GM18526 (cell line): ENCODE data around the gene SUGP1.

Experiments used
- POLR2A ChIP-seq: IDR thresholded peaks from 3 replicates; pipeline ENCODE4 v1.6.1; 2011; ENCODE audit not compliant: insufficient read length; ENCODE audit errors: extremely low read depth

The SUGP1 gene

DNA sequence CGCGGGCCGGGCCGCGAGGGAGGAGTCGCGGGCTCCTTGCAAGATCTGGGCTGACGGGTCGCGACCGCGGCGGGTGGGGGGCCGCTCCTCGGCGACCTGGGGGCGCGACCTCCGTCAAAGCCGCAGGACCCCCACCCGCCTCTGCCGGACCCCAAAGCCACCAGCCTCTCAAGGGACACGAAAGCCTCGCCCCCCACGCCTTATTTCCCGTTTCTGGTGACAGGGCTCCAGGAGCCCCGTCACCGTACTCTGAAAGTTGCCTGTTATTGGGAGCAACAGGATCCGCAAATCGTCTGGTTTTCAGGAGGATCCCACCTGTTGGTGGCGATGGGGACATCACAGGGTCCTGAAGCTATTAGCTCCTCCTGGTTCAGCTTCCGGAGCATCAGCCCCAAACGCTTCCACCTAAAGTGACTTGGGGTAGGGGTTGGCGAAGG, 850 bp upstream of the SUGP1 start:
- no peak for TF ChIP-seq POLR2A

DNA sequence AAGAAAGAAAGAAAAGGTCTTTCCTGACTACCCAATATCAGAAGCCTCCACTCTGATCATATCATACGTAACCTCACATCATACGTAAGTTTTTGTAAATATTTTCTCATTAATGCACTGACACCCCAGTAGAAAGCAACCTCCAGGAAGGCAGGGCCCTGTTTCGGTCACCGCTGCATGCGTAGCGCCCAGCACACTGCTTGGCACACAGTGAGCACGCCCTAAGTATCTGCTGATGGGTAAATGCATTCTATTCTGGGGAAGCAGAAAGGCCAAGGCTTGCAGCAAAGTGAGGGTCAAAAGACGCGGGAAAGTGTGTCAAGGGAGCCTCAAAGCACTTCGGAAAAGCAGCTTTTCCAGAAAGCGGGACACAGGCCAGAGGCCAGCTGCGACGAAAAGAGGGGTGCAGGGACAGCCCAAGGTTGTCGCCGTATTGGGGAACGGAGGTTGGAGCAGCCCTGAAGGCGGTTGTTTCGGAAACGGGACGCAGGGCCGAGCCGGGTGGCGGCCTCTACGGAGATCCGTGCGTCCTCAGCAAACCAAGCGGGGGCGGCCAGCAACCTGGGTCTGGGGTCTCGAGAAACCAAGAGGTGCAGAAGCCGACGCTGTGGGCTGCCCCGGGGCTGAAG, 463 bp downstream of the SUGP1 start:
- no peak for TF ChIP-seq POLR2A

GRCh38 chr19:19316082-19316481, 4.2 kb downstream of the SUGP1 start:
- TF ChIP-seq POLR2A = no peak

DNA sequence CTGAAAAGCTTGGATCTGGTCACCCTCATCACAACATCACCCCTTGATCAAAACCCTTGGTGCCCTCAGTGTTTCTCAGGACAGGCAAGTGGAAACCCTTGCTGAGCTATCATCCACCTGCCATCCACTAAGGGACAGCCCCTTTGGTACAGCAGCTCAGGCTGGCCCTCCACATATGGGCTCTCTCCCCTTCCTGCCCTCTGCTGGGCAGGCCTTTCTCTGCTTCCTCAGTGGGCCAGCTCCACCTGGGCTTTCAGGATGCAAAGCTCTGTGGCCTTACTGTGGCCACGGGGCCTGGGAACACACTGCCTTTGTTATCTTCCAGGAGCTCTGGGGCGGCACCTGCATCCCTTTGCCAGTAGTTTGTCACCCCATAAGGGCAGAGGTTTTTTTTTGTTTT, 4.9 kb downstream of the SUGP1 start:
- TF ChIP-seq POLR2A = no peak

DNA sequence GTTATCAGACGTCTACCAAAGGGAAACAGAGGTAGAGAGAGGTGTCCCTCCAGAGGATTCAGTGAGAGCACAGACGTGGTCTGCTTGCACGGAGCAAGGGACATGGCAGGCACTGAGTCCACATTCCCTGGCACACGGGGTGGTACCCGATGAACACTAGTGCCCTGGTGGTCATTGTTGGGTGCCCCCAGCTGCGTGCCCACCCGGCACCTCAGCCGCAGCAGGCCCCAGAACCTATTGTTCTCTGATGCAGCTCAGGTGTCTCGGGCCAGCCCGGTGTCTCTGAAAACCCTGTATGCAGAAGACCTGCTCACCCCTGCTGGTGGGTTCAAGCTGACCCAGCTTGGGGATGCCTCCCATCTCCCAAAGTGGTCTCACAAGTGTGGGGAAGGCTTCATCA, 11.9 kb downstream of the SUGP1 start:
- TF ChIP-seq POLR2A = no peak

- TF ChIP-seq POLR2A = no peak
Observed at GRCh38 chr19:19306191-19306590, 14.1 kb downstream of the SUGP1 start.

DNA sequence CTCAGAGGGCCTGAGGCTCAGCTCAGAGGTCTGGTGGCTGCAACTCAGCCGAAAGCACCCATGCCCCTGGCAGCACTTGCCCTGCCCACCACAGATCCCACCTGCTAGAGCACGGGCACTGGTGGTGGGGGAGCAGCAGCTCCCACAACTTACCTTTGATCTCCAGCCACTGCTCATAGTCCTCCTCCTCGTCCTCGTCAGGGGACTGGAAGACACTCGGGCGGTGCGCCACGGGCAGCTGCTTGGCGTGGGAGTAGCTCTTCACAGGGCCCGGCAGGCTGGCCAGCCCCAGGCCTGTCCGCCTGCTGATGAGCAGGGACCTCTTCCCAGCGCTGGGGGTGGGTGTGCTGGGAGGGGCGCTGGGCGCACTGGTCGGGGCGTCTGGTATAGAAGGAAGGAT, 14.6 kb downstream of the SUGP1 start:
- no peak for TF ChIP-seq POLR2A

DNA sequence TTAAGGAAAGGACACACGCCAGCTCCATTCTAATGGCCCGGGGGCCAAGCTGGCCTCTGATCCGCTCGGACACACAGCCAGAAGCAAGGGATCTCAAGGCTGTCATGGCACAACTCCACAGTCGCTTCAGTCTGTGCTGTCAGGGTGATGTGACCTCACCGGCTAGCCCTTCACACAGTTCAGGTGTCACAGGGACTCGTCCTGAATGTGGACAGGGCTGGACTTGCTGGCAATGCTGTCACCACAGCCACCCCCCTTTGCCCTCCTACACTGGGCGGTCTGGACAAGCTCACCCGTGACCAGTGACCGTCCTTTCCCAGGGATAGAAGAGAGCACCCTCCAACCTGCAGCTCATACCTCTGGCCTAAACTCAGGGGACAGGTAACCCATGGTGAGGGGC, 15.2 kb downstream of the SUGP1 start:
- TF ChIP-seq POLR2A = no peak

DNA sequence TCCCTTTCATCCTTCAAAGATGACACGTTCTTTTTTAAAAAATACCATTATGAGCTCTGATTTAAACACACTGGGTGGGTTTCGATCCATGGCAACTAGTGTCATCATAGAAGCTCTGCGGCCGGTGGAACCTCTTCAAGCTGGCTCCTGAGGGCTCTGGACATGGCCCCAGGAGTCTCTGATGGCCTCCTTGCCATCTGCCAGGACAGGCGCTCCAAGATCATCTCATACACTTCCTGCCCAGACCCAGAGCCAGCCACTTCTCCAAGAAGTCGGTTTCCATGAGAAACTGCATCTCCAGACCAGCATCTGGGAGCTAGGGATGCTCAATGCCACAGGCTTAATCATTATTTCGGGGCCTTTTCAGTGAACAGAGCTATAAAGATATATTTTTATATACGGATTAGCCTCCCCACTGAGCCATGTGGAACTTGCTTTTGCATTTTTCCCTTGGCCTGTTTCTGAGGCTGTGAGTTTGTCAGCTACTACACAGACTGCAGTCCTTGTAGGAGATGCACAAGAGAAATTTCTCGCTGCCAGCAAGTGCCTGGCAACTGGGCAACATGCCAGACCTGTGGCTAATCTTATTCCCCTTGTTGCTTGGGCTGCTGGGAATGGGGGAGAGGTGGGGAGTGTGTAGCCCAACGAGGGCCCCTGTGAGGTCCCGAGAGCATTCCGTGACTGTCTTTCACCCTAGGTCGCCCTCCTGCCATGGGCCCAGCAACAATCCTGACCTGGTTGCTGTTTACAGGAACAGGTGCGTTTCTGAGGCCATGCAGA, 15.9 kb downstream of the SUGP1 start:
- TF ChIP-seq POLR2A = no peak

DNA sequence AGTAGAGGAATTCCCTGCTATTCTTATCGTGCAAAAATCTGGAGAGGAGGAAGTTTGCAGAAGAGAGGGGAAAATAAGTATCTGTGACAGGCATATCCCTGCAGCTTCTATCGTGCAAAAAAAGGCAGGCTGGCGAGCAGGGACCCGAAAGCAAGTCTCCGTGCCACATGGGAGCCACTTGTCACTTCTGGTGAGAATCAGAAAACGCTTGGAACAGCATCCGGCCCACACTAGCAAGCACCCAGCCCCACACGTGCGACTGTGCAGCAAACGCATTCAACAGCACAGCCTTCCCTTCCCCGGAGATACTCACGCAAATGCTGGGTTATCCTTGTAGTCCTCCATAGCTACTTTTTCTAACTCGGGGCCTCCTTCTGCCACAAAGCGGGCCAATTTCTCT, 16.9 kb downstream of the SUGP1 start:
- TF ChIP-seq POLR2A = no peak

DNA sequence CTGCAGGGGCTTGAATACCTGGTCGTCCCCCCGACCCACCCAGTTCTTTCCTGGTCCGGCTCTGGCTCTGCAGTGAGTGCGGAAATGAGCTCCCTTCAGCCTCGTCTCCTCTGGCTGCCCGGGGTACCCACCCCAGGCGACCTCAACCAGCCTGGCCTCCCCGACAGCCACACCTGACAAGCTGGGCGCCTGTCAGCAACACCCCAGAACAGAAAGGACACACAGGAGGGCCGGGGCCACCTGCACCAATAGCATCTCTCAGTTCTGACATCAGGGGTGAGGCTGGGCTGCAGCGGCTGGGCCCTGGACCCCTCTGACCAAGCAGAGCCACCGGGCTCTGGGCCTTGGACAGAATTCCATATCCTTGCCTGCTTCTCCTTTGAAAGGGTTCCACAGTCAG, 19.7 kb downstream of the SUGP1 start:
- TF ChIP-seq POLR2A = no peak

DNA sequence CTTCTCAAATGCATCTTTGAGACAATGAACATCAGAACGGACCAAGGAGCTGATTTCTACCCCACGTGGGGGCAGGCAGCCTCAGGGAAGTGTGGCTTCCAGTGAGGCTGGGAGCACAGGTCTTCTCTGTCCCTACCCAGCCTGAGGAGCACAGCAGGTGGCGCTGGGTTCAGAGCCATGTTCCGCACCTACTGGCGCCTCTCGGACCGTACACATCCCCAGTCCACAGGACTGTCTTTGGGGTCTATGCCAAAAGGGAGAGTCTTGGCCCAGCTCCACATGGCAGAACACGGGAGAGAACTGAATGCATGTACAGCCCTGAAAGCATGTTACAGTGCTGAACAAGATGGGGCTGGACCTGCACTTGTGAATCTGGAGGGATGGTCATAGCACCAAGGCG, 22.6 kb downstream of the SUGP1 start:
- TF ChIP-seq POLR2A = no peak

DNA sequence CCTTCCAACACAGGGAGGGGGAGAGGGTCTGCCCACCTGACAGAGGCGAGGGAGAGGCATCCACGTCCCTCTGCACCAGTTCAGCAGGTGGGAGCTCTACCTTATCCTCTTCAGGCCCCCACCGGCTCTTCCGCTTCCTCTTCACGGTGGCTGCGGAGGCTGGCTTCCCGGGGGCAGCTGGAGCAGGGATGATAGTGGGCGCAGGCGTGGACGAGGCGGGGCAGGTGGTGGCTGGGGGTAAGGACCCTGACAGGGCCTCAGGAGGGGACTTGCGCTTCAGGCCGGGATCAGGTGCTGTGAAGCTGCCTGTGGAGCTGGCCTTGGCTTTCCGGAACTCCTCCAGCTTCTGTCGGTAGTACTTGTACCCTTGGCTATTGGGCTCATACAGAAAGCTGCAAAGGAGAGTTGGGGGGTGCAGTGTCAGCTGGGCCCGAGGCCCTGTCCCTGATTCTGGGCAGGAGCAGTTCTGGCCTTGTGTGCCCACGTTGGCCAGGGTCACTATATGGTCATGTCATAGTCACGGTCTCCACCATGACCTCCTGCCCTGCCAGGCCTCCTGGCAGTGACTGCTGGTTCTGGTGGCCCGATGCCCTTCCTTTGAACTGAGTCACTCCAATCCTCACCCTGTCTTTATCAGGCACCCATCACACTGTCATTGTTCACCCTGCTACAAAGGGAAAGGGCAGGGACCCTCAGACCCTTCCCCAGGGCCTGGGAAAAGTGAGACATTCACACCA, 23.2 kb downstream of the SUGP1 start:
- no peak for TF ChIP-seq POLR2A

DNA sequence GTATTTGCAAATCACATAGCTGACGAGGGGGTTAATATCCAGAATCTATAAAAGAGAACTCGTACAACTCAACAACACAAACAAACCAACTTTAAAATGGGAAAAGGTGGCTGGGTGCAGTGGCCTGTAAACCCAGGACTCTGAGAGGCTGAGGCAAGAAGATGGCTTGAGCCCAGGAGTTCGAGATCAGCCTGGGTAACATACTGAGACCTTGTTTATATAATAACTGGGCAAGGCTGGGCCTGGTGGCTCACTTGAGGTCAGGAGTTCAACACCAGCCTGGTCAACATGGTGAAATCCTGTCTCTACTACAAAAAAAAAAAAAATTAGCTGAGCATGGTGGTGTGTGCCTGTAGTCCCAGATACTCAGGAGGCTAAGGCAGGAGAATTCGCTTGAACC, 25.4 kb downstream of the SUGP1 start:
- TF ChIP-seq POLR2A = no peak

DNA sequence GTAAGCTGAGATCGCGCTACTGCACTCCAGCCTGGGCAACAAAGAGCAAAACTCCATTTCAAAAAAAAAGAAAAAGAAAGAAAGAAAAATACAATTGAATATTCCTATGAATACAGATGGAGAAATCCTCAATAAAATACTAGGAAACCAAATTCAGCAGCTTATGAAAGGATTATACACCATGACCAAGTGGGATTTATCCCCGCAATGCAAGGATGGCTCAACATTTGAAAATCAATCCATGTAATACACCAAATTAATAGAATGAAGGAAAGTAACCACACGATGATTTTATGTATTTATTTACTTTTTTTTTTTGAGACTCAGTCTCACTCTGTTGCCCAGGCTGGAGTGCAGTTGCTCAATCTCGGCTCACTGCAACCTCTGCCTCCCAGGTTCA, 27.7 kb downstream of the SUGP1 start:
- no peak for TF ChIP-seq POLR2A

- no peak for TF ChIP-seq POLR2A
Observed at GRCh38 chr19:19285686-19286085, 34.6 kb downstream of the SUGP1 start.
